Omental fat pad (tissue), 4 donors: ENCODE results near the gene SPSB3. TPM values are rescaled to one million over a fixed set of nuclear protein-coding genes. Genes with fewer than 3 reads are reported as not detected.
"Not testable (repeated sequence)": the region's sequence is repeated elsewhere in the genome, so short reads cannot be mapped to it uniquely, and the experiment has no call there.

ENCODE experiments used
- ATAC-seq: fragments of 150-250 bp; one replicate; pipeline ENCODE4 v1.9.1; 2016; ENCODE audit warnings: mild to moderate bottlenecking, moderate library complexity; ENCODE audit not compliant: low FRiP score
- DNase-seq: peaks from one replicate; pipeline ENCODE4 v3.0.0-alpha.2; 2019; ENCODE audit warnings: low spot score
- total RNA-seq, 4 donors: library from RNA; depleted of rRNA; stranded (reverse); fragments of >200 nt; gene quantifications; one replicate each; pipeline ENCODE4 v1.1.0, GENCODE V29; 2016
- TF ChIP-seq, protein P1 (sequence below), 3 donors: fragments of 450-650 bp; IDR thresholded peaks; one replicate each; pipeline ENCODE4 v1.5.1; 2016 to 2017; ENCODE audit warnings: antibody characterized with exemption in 3 of 3, mild to moderate bottlenecking in 3 of 3, moderate library complexity in 2 of 3

The SPSB3 gene
- total RNA-seq, 4 donors from 2014 or later: 39.5 to 88.1 (median 50.7) TPM

DNA sequence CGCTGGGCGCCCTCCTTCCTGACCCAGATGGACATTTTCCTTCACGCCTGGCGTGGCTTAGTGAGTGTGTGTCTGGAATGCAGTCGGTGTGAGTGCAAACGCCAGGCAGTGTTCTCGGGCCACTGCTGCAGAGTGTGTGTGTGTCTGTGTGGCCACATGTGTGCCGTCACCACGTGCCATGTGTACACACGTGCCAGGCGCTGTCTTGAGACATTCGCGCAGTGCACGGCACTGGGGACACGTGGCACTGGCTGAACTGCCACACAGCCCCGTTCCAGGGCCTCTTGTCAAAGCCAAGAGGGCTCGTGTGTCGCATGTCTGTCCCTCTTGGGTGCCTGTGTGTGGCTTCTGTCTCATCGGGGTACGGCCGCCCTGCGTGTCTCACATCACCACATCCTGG lies 47.6 kb downstream of the SPSB3 start:
- DNase-seq (no peak), ATAC-seq (peak; percentile 10)
- TF ChIP-seq, protein P1, sequence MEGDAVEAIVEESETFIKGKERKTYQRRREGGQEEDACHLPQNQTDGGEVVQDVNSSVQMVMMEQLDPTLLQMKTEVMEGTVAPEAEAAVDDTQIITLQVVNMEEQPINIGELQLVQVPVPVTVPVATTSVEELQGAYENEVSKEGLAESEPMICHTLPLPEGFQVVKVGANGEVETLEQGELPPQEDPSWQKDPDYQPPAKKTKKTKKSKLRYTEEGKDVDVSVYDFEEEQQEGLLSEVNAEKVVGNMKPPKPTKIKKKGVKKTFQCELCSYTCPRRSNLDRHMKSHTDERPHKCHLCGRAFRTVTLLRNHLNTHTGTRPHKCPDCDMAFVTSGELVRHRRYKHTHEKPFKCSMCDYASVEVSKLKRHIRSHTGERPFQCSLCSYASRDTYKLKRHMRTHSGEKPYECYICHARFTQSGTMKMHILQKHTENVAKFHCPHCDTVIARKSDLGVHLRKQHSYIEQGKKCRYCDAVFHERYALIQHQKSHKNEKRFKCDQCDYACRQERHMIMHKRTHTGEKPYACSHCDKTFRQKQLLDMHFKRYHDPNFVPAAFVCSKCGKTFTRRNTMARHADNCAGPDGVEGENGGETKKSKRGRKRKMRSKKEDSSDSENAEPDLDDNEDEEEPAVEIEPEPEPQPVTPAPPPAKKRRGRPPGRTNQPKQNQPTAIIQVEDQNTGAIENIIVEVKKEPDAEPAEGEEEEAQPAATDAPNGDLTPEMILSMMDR (IDR thresholded peaks at IDR 0.05): no peak

DNA sequence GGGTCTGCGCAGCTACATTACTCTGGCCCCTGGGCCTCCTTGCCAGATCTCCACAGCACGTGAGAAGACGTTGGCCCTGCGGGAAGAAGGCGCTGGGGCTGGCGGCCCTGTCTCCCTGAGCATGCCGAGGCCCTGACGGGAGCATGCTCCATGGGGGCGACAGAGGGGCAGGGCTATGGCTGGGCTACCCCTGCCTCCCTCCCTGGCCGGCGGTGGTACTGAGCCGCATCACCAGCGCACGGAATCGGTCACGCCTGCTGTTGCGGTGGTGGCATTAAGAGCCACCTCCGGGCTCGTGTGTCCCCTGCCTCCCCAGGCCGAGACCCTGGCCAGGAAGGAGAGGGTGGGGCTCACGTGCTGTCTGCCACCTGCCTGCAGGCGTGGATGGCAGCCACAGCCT lies 48.2 kb downstream of the SPSB3 start:
- TF ChIP-seq, protein P1 (IDR thresholded peaks at IDR 0.05): no peak
- no peak for ATAC-seq
- no peak for DNase-seq

DNA sequence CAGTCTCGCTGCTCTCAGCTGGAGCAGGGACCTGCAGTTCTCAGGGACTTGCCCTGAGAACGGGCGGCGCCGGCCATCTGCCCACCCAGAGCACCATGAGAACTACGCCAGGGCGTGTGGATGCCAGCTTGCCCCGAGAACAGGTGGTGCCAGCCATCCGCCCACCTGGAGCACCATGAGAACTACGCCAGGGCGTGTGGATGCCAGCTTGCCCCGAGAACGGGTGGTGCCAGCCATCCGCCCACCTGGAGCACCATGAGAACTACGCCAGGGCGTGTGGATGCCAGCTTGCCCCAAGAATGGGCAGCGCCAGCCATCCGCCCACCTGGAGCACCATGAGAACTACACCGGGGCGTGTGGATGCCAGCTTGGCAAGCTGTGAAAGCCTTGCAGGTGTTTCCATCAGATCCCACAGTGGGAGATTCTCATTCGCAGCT lies 49.8 kb downstream of the SPSB3 start:
- ATAC-seq, DNase-seq: not testable (repeated sequence)

DNA sequence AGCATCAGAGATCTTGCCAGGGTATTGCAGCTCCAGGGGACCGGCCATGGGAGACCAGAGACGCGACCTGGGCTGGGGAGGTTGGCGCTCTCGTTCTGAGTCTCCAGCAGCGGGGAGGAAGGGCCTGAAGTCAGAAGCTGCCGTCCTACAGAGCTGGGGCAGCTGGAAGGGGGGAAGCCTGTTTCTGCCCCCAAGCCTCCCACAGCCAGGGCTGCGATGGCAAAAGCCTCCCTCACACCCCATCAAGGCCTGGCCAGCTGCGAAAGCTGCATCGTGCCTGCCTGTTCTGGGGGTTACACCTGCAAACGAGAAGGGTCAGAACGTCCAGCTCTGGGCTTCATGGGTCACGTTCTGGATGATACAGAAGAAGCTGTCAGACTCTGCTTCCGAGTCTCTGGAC lies 50.3 kb downstream of the SPSB3 start:
- no peak for DNase-seq
- TF ChIP-seq, protein P1 (IDR thresholded peaks at IDR 0.05): no peak
- ATAC-seq: no peak

DNA sequence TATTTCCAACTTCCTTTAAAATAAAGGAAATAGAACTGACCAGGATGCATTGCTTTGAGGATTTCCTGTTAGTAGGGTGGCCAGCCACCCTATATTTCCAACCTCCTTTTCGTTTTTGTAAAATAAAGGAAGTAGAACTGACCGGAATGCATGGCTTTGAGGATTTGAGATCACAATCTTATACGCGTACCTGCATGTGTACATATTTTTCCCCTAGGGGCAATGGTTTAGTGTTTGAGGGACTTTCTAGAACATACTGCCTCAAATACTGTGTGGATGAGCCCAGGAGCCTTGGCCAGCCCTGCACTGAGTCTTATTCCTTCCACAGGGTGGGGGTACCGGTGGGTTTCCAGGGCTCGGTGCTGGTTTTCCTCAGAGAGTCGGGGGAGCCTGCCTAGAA lies 50.8 kb downstream of the SPSB3 start:
- no peak for ATAC-seq
- TF ChIP-seq, protein P1 (IDR thresholded peaks at IDR 0.05): no peak

DNA sequence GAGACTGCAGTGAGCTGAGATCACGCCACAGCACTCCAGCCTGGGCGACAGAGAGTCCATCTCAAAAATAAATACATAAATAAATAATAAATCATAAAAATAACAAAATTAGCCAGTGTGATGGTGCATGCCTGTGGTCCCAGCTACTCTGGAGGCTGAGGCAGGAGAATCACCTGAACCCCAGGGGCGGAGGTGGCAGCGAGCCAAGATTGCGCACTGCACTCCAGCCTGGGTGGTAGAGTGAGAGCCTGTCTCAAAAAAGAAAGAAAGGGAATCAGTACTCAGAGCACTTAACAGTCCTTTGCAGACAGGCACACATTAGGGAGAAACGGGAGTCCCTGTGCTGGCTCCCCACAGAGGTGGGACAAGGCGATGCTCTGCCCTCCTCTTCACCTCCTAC lies 51.3 kb downstream of the SPSB3 start:
- DNase-seq (no peak), ATAC-seq (no peak)
- TF ChIP-seq, protein P1 (IDR thresholded peaks at IDR 0.05): no peak

More for the DNA sequence above, 50.8 kb downstream of the SPSB3 start:
- no peak for DNase-seq

DNA sequence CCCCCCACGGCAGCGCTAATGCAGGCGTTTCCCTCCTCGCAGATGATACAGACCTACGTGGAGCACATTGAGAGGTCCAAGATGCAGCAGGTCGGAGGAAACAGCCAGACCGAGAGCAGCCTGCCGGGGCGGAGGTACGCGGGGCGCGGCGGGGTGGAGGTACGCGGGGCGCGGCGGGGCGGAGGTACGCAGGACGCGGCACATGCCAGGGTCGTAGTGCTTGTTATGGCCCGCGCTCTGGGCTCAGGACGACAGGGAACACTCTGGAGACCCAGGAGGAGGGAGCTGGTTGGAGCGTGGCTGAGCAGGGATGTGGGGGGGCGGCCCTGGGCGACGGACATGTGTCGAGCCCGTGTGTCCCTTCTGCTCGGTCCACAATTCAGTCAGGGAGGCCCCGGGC lies 52.9 kb downstream of the SPSB3 start:
- TF ChIP-seq, protein P1 (IDR thresholded peaks at IDR 0.05): no peak
- no peak for DNase-seq

DNA sequence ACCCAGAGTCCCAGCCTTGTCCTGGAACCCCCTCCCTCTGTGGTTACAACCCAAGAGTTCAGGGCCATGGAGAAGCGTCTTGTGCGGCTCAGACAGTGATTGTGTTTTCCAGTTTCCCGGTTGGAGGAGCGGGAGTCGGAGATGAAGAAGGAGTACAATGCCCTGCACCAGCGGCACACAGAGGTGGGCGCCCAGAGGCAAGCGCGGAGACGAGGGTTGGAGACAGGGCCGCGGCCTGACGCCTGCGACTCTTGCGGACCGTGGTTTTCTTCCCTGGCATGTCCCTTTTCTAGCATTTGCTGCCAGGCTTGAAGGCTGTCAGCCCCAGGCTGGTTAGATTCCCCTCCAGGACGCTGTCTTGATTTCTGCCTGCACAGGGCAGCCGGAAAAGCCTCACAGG lies 53.3 kb downstream of the SPSB3 start:
- no peak for ATAC-seq
- TF ChIP-seq, protein P1 (IDR thresholded peaks at IDR 0.05): no peak
- DNase-seq: no peak

More for the DNA sequence above, 52.9 kb downstream of the SPSB3 start:
- ATAC-seq: no peak
